Body of pancreas (tissue), 4 donors: ENCODE results near the gene RPS21. TPM values are rescaled to one million over a fixed set of nuclear protein-coding genes. Genes with fewer than 3 reads are reported as not detected.

Experiments
- ATAC-seq: fragments of 150-250 bp; one replicate; pipeline ENCODE4 v1.9.1; 2016
- DNase-seq, 4 donors: peaks; one replicate each; pipeline ENCODE4 v3.0.0-alpha.2; 2019
- H3K27ac ChIP-seq, 4 donors: fragments of 200-600 bp; sonication (generic); 1 replicate in 3 of 4; 2 replicates in 1 of 4; pipeline versions ENCODE4 v1.5.1 to v1.6.1; 2016 to 2019; ENCODE audit warnings: mild to moderate bottlenecking in 1 of 4, mixed read lengths in 1 of 4, moderate library complexity in 1 of 4
- H3K27me3 ChIP-seq, 2 donors: fragments of 200-600 bp; sonication (generic); one replicate each; pipeline ENCODE4 v1.6.0; 2016; ENCODE audit warnings: mild to moderate bottlenecking in 1 of 2
- H3K36me3 ChIP-seq, 2 donors: fragments of 200-600 bp; sonication (generic); replicated peaks in 1 of 2; 2 replicates each; pipeline ENCODE4 v1.5.1; 2016; ENCODE audit warnings: low read depth in 2 of 2; ENCODE audit not compliant: insufficient read depth in 1 of 2
- H3K4me1 ChIP-seq: fragments of 200-600 bp; sonication (generic); one replicate; pipeline ENCODE4 v1.6.0; 2016
- H3K4me3 ChIP-seq, 2 donors: fragments of 200-600 bp; sonication (generic); 1 replicate in 1 of 2; 2 replicates in 1 of 2; pipeline ENCODE4 v1.5.1; 2016 to 2019
- H3K9me3 ChIP-seq, 3 donors: fragments of 200-600 bp; sonication (generic); 1 replicate in 2 of 3; 2 replicates in 1 of 3; pipeline ENCODE4 v1.5.1; 2016
- CTCF ChIP-seq, 7 experiments: fragments of 450-650 bp in 4 of 7; fragments of 200-600 bp in 3 of 7; sonication (generic) in 3 of 7; IDR thresholded peaks; one replicate each; pipeline ENCODE4 v1.5.1; 2016 to 2019; ENCODE audit warnings: antibody characterized with exemption in 7 of 7
- POLR2A ChIP-seq, 3 donors: fragments of 450-650 bp; IDR thresholded peaks; one replicate each; pipeline ENCODE4 v1.6.1; 2016; ENCODE audit warnings: antibody characterized with exemption in 3 of 3, mild to moderate bottlenecking in 2 of 3
- WGBS, 2 donors: methylation state at CpG; one replicate each; pipeline ENCODE4 v1.1.5; 2017; 5-methylcytosine and 5-hydroxymethylcytosine counted together
- intact Hi-C: fragments of 100-400 bp; cut with DNase I; formaldehyde crosslinking; loops from one replicate; pipeline ENCODE4 v1.15.1; 2023
- total RNA-seq, 2 donors: library from RNA; depleted of rRNA; stranded (reverse); fragments of >200 nt; gene quantifications; one replicate each; pipeline ENCODE4 v1.1.0, GENCODE V29; 2016

The RPS21 gene
- total RNA-seq, 2 donors from 2014 or later, result 654 to 656 TPM

GRCh38 chr20:62418709-62419487 is 32.0 kb downstream of the RPS21 start:
- no peaks in the 10 kb centered on the region for H3K27me3 ChIP-seq
- no peak for ATAC-seq
- H3K36me3 ChIP-seq, result no peaks in the 10 kb centered on the region
- no peaks in the 10 kb centered on the region for H3K9me3 ChIP-seq
- TF ChIP-seq CTCF (IDR thresholded peaks at IDR 0.05) (no peak), POLR2A (IDR thresholded peaks at IDR 0.05) (no peak)
- no peak overlapping the region for H3K4me3 ChIP-seq
- no peaks in the 10 kb centered on the region for H3K4me1 ChIP-seq
- H3K27ac ChIP-seq, result no peak overlapping the region
- DNase-seq, result no peak
- intact Hi-C loops, result no loop called here
- WGBS, 2 donors, result 70 to 76% methylated on average over 9 to 13 of the region's 19 CpGs

GRCh38 chr20:62419759-62420158 is 32.9 kb downstream of the RPS21 start:
- H3K27me3 ChIP-seq, result no peaks in the 10 kb centered on the region
- H3K4me1 ChIP-seq, result no peaks in the 10 kb centered on the region
- WGBS, 2 donors, result 83 to 100% methylated on average over 2 to 9 of the region's 9 CpGs
- H3K4me3 ChIP-seq, result no peak overlapping the region
- H3K27ac ChIP-seq, result no peak overlapping the region
- no peak for TF ChIP-seq CTCF (IDR thresholded peaks at IDR 0.05)
- TF ChIP-seq POLR2A (IDR thresholded peaks at IDR 0.05), result no peak
- no peaks in the 10 kb centered on the region for H3K36me3 ChIP-seq
- ATAC-seq (no peak), DNase-seq (no peak)
- intact Hi-C loops, result no loop called here
- no peaks in the 10 kb centered on the region for H3K9me3 ChIP-seq

GRCh38 chr20:62420846-62421715 is 34.2 kb downstream of the RPS21 start:
- Histone ChIP-seq H3K27ac (no peak overlapping the region), H3K4me3 (no peak overlapping the region), H3K9me3 (no peaks in the 10 kb centered on the region), H3K4me1 (peaks cover under 1% of the 10 kb centered on the region), H3K27me3 (no peaks in the 10 kb centered on the region), H3K36me3 (no peaks in the 10 kb centered on the region)
- DNase-seq, result no peak
- intact Hi-C loops, result no loop called here
- WGBS, 2 donors, result 91 to 95% methylated on average over 10 to 24 of the region's 24 CpGs
- ATAC-seq, result no peak
- TF ChIP-seq CTCF (IDR thresholded peaks at IDR 0.05) (peak in 1 of 7 experiments; percentile 7), POLR2A (IDR thresholded peaks at IDR 0.05) (no peak)

GRCh38 chr20:62421716-62421990 is 34.8 kb downstream of the RPS21 start:
- no peak overlapping the region for H3K27ac ChIP-seq
- intact Hi-C loops, result no loop called here
- TF ChIP-seq CTCF (IDR thresholded peaks at IDR 0.05) (no peak), POLR2A (IDR thresholded peaks at IDR 0.05) (no peak)
- H3K4me3 ChIP-seq, result no peak overlapping the region
- no peaks in the 10 kb centered on the region for H3K9me3 ChIP-seq
- WGBS, 2 donors, result 94 to 98% methylated on average over 5 to 6 of the region's 6 CpGs
- peaks cover 6% of the 10 kb centered on the region for H3K4me1 ChIP-seq
- no peaks in the 10 kb centered on the region for H3K27me3 ChIP-seq
- ATAC-seq (no peak), DNase-seq (no peak)
- H3K36me3 ChIP-seq, result no peaks in the 10 kb centered on the region
